Stimulated activated CD4-positive, alpha-beta T cell treated with anti-CD3 and anti-CD28 coated beads, Interleukin-12 subunit alpha, Interleukin-12 subunit beta, amount 100 ng/mL, for 24 hours (primary cell): ENCODE results near the gene BTBD2.

Experiments
- DNase-seq, 2 experiments: peaks; one replicate each; pipeline ENCODE4 v3.0.0-alpha.2; 2020; ENCODE audit warnings: low read depth in 2 of 2

BTBD2 gene

GRCh38 chr19:1985588-1986356 lies 29.7 kb downstream of the BTBD2 start:
- no peak for DNase-seq

- DNase-seq, result no peak
Measured at GRCh38 chr19:1984357-1984756, 31.2 kb downstream of the BTBD2 start.

GRCh38 chr19:1981253-1981652 lies 34.3 kb downstream of the BTBD2 start:
- DNase-seq, result no peak

- DNase-seq, result no peak
Measured at GRCh38 chr19:1980809-1981181, 34.7 kb downstream of the BTBD2 start.

- no peak for DNase-seq
Measured at GRCh38 chr19:1980091-1980808, 35.3 kb downstream of the BTBD2 start.

- DNase-seq, result no peak
Measured at GRCh38 chr19:1979642-1980041, 35.9 kb downstream of the BTBD2 start.

- no peak for DNase-seq
Measured at GRCh38 chr19:1979017-1979416, 36.5 kb downstream of the BTBD2 start.

GRCh38 chr19:1978346-1978894 lies 37.1 kb downstream of the BTBD2 start:
- no peak for DNase-seq

GRCh38 chr19:1977120-1977519 lies 38.4 kb downstream of the BTBD2 start:
- no peak for DNase-seq

- no peak for DNase-seq
Measured at GRCh38 chr19:1975162-1975480, 40.4 kb downstream of the BTBD2 start.

GRCh38 chr19:1974381-1975161 lies 40.9 kb downstream of the BTBD2 start:
- no peak for DNase-seq

GRCh38 chr19:1970806-1971502 lies 44.6 kb downstream of the BTBD2 start:
- no peak for DNase-seq

GRCh38 chr19:1970003-1970805 lies 45.3 kb downstream of the BTBD2 start:
- DNase-seq, result no peak

- no peak for DNase-seq
Measured at GRCh38 chr19:1969176-1970002, 46.1 kb downstream of the BTBD2 start.

- DNase-seq, result no peak
Measured at GRCh38 chr19:1968279-1969175, 47.0 kb downstream of the BTBD2 start.

- DNase-seq, result no peak
Measured at GRCh38 chr19:1967087-1967608, 48.4 kb downstream of the BTBD2 start.

GRCh38 chr19:1962674-1963073 lies 52.8 kb downstream of the BTBD2 start:
- DNase-seq, result no peak

- DNase-seq, result no peak
Measured at GRCh38 chr19:1961000-1961883, 54.3 kb downstream of the BTBD2 start.
